ENCODE data around the gene LPAR1.
"Not testable (repeated sequence)": the region's sequence is repeated elsewhere in the genome, so short reads cannot be mapped to it uniquely, and the experiment has no call there.

LPAR1 gene

GRCh38 chr9:110835404-110835803 is 202.9 kb downstream of the LPAR1 start:
- in situ Hi-C loops (cut with MboI; ENCODE audit: low sequenced_read_pairs) = no loop called here

GRCh38 chr9:110832926-110833325 is 205.3 kb downstream of the LPAR1 start:
- in situ Hi-C loops (cut with MboI; ENCODE audit: low sequenced_read_pairs) = no loop called here

- in situ Hi-C loops (cut with MboI; ENCODE audit: low sequenced_read_pairs) = no loop called here
These were observed 207.8 kb downstream of the LPAR1 start for GRCh38 chr9:110830495-110830894.

GRCh38 chr9:110828264-110828663 is 210.0 kb downstream of the LPAR1 start:
- in situ Hi-C loops (cut with MboI; ENCODE audit: low sequenced_read_pairs) = no loop called here

GRCh38 chr9:110826400-110826799 is 211.9 kb downstream of the LPAR1 start:
- in situ Hi-C loops (cut with MboI; ENCODE audit: low sequenced_read_pairs) = not testable (repeated sequence)

GRCh38 chr9:110825950-110826349 is 212.3 kb downstream of the LPAR1 start:
- in situ Hi-C loops (cut with MboI; ENCODE audit: low sequenced_read_pairs) = no loop called here

GRCh38 chr9:110825129-110825528 is 213.1 kb downstream of the LPAR1 start:
- in situ Hi-C loops (cut with MboI; ENCODE audit: low sequenced_read_pairs) = not testable (repeated sequence)
